Esophagus squamous epithelium (tissue), 4 donors: Measurements from ENCODE around the gene SREBF1.

Experiments
- POLR2A ChIP-seq, 4 donors: fragments of 450-650 bp; IDR thresholded peaks; one replicate each; pipeline ENCODE4 v1.6.1; 2017; ENCODE audit warnings: antibody characterized with exemption in 4 of 4, mild to moderate bottlenecking in 4 of 4, moderate library complexity in 3 of 4
- TF ChIP-seq, protein P1 (sequence below), 6 experiments: fragments of 450-650 bp in 4 of 6; fragments of 200-600 bp in 2 of 6; sonication (generic) in 2 of 6; IDR thresholded peaks; one replicate each; pipeline ENCODE4 v1.5.1; 2016 to 2019; ENCODE audit warnings: antibody characterized with exemption in 6 of 6, mild to moderate bottlenecking in 4 of 6, moderate library complexity in 4 of 6

DNA sequence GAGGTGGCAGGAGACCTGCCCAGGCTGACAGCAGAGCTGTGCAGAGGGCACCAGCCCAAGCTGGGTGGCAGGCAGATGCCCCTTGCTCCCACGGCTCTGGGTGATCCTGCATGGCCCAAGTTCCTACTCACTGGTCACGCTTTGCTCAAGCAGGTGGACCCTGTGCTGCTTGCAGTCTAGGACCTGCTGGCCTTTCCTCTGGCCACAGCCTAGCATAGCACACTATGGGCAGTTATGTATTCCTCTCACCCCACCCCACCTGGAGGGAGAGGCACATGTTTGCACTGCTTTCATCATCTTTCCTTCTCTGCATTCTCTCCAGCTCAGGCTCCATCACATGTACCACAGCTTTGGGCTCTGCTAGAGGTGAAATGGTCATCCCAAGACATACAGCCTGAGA lies 19.6 kb upstream of the SREBF1 start:
- TF ChIP-seq, protein P1, sequence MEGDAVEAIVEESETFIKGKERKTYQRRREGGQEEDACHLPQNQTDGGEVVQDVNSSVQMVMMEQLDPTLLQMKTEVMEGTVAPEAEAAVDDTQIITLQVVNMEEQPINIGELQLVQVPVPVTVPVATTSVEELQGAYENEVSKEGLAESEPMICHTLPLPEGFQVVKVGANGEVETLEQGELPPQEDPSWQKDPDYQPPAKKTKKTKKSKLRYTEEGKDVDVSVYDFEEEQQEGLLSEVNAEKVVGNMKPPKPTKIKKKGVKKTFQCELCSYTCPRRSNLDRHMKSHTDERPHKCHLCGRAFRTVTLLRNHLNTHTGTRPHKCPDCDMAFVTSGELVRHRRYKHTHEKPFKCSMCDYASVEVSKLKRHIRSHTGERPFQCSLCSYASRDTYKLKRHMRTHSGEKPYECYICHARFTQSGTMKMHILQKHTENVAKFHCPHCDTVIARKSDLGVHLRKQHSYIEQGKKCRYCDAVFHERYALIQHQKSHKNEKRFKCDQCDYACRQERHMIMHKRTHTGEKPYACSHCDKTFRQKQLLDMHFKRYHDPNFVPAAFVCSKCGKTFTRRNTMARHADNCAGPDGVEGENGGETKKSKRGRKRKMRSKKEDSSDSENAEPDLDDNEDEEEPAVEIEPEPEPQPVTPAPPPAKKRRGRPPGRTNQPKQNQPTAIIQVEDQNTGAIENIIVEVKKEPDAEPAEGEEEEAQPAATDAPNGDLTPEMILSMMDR (IDR thresholded peaks at IDR 0.05), result no peak
- no peak for TF ChIP-seq POLR2A (IDR thresholded peaks at IDR 0.05)
